ENCODE results near the gene ITCH.
"Not testable (repeated sequence)": the region's sequence is repeated elsewhere in the genome, so short reads cannot be mapped to it uniquely, and the experiment has no call there.

ITCH gene

GRCh38 chr20:34414525-34414924, 51.5 kb downstream of the ITCH start:
- DNase-seq (ENCODE audit: low spot score), result not testable (repeated sequence)

GRCh38 chr20:34415079-34415478, 52.0 kb downstream of the ITCH start:
- no peak for DNase-seq (ENCODE audit: low spot score)

GRCh38 chr20:34420146-34420545, 57.1 kb downstream of the ITCH start:
- no peak for DNase-seq (ENCODE audit: low spot score)

- no peak for DNase-seq (ENCODE audit: low spot score)
Measured at GRCh38 chr20:34420975-34421374, 57.9 kb downstream of the ITCH start.

- DNase-seq (ENCODE audit: low spot score), result no peak
Measured at GRCh38 chr20:34421766-34422466, 58.8 kb downstream of the ITCH start.

GRCh38 chr20:34425032-34425690, 62.1 kb downstream of the ITCH start:
- DNase-seq (ENCODE audit: low spot score), result not testable (repeated sequence)

- DNase-seq (ENCODE audit: low spot score), result no peak
Measured at GRCh38 chr20:34426026-34426425, 63.0 kb downstream of the ITCH start.

GRCh38 chr20:34427331-34427730, 64.3 kb downstream of the ITCH start:
- no peak for DNase-seq (ENCODE audit: low spot score)

- no peak for DNase-seq (ENCODE audit: low spot score)
Measured at GRCh38 chr20:34427784-34428183, 64.7 kb downstream of the ITCH start.

- DNase-seq (ENCODE audit: low spot score), result no peak
Measured at GRCh38 chr20:34431168-34431567, 68.1 kb downstream of the ITCH start.

GRCh38 chr20:34432663-34433062, 69.6 kb downstream of the ITCH start:
- DNase-seq (ENCODE audit: low spot score), result not testable (repeated sequence)

GRCh38 chr20:34433391-34433790, 70.3 kb downstream of the ITCH start:
- DNase-seq (ENCODE audit: low spot score), result no peak

- no peak for DNase-seq (ENCODE audit: low spot score)
Measured at GRCh38 chr20:34435589-34435988, 72.5 kb downstream of the ITCH start.

GRCh38 chr20:34437330-34437986, 74.4 kb downstream of the ITCH start:
- DNase-seq (ENCODE audit: low spot score), result peak; percentile 52

GRCh38 chr20:34439168-34439567, 76.1 kb downstream of the ITCH start:
- DNase-seq (ENCODE audit: low spot score), result no peak

- DNase-seq (ENCODE audit: low spot score), result not testable (repeated sequence)
Measured at GRCh38 chr20:34441423-34441822, 78.3 kb downstream of the ITCH start.

GRCh38 chr20:34443546-34443945, 80.5 kb downstream of the ITCH start:
- no peak for DNase-seq (ENCODE audit: low spot score)

GRCh38 chr20:34445177-34446065, 82.3 kb downstream of the ITCH start:
- no peak for DNase-seq (ENCODE audit: low spot score)

GRCh38 chr20:34448517-34448916, 85.4 kb downstream of the ITCH start:
- no peak for DNase-seq (ENCODE audit: low spot score)

GRCh38 chr20:34449674-34450592, 86.9 kb downstream of the ITCH start:
- DNase-seq (ENCODE audit: low spot score), result no peak

Measured in hepatic stellate cell (primary cell).